H1 (cell line): Measurements from ENCODE around the gene OPCML. TPM values are rescaled to one million over a fixed set of nuclear protein-coding genes. Genes with fewer than 3 reads are reported as not detected.

Experiments
- CTCF ChIA-PET: fragments of 300-600 bp; sonication (Branson Sonifier 250); formaldehyde crosslinking; loops from one replicate; lab custom pipeline; 2021; ENCODE audit not compliant: partially characterized antibody; lab: Charles Lee
- POLR2A ChIA-PET: fragments of 300-600 bp; sonication (Branson Sonifier 250); formaldehyde crosslinking; loops from one replicate; lab custom pipeline; 2021; ENCODE audit warnings: inconsistent platforms; ENCODE audit not compliant: partially characterized antibody; lab: Charles Lee
- DNase-seq, 2 experiments: peaks; one replicate each; pipeline versions ENCODE4 v3.0.0 to v3.0.0-alpha.2; 2010 to 2022; ENCODE audit warnings: low spot score in 2 of 2, low read depth in 1 of 2, mixed read lengths in 1 of 2
- FAIRE-seq: peaks from 2 replicates; lab custom pipeline; 2011; peaks lifted over from hg19 to GRCh38; lab: Jason Lieb, UNC
- H2AFZ ChIP-seq: 2 replicates; pipeline ENCODE4 v1.8.1; 2012; ENCODE audit warnings: low read length, inconsistent platforms
- H2AK5ac ChIP-seq: 2 replicates; pipeline ENCODE4 v1.6.1; 2013; ENCODE audit warnings: low read depth, low read length
- H2BK120ac ChIP-seq: replicated peaks from 2 replicates; pipeline ENCODE3; 2013; ENCODE audit warnings: low read depth, low read length, inconsistent platforms
- H2BK12ac ChIP-seq: 2 replicates; pipeline ENCODE4 v1.6.1; 2013; ENCODE audit warnings: low read depth, low read length
- H2BK15ac ChIP-seq: 2 replicates; pipeline ENCODE4 v1.6.1; 2013; ENCODE audit warnings: low read length
- H2BK20ac ChIP-seq: 2 replicates; pipeline ENCODE4 v1.6.1; 2013; ENCODE audit warnings: low read length
- H2BK5ac ChIP-seq: 2 replicates; pipeline ENCODE4 v1.6.1; 2013; ENCODE audit warnings: low read depth, low read length
- H3K14ac ChIP-seq: 2 replicates; pipeline ENCODE4 v1.6.1; 2013; ENCODE audit warnings: inconsistent platforms; ENCODE audit not compliant: insufficient read length
- H3K18ac ChIP-seq: 2 replicates; pipeline ENCODE4 v1.6.1; 2013; ENCODE audit warnings: low read length; ENCODE audit errors: extremely low read depth
- H3K23ac ChIP-seq: 2 replicates; pipeline ENCODE4 v1.6.1; 2013; ENCODE audit warnings: inconsistent platforms; ENCODE audit not compliant: insufficient read length
- H3K23me2 ChIP-seq: 2 replicates; pipeline ENCODE4 v1.6.1; 2013; ENCODE audit warnings: low read depth, low read length
- H3K27ac ChIP-seq: 2 replicates; pipeline ENCODE4 v1.6.1; 2011; ENCODE audit warnings: low read depth, low read length, inconsistent platforms
- H3K27me3 ChIP-seq, 4 experiments: replicated peaks in 1 of 4; 1 replicate in 1 of 4; 2 replicates in 3 of 4; pipeline versions ENCODE4 v1.6.1 to v1.8.1; 2011 to 2013; ENCODE audit warnings: low read length in 3 of 4, mild to moderate bottlenecking in 3 of 4, inconsistent platforms in 2 of 4, mixed read lengths in 2 of 4, moderate library complexity in 1 of 4; ENCODE audit not compliant: control insufficient read depth in 3 of 4, insufficient read depth in 3 of 4; ENCODE audit errors: extremely low read depth in 1 of 4
- H3K36me3 ChIP-seq, 4 experiments: 2 replicates each; pipeline versions ENCODE4 v1.6.1 to v1.8.1; 2011 to 2013; ENCODE audit warnings: mild to moderate bottlenecking in 4 of 4, low read length in 3 of 4, moderate library complexity in 2 of 4, control low read depth in 1 of 4, inconsistent platforms in 1 of 4; ENCODE audit not compliant: insufficient read depth in 4 of 4, control insufficient read depth in 2 of 4
- H3K4ac ChIP-seq: replicated peaks from 2 replicates; pipeline ENCODE3; 2013; ENCODE audit warnings: low read length, low read depth, mixed read lengths, inconsistent platforms; ENCODE audit not compliant: insufficient read length
- H3K4me1 ChIP-seq, 4 experiments: replicated peaks in 1 of 4; 1 replicate in 1 of 4; 2 replicates in 3 of 4; pipeline versions ENCODE4 v1.6.1 to v1.8.1; 2011 to 2013; ENCODE audit warnings: low read length in 3 of 4, inconsistent platforms in 2 of 4, mixed read lengths in 1 of 4; ENCODE audit not compliant: insufficient read depth in 4 of 4, control insufficient read depth in 3 of 4
- H3K4me2 ChIP-seq, 2 experiments: 2 replicates each; pipeline versions ENCODE4 v1.6.1 to v1.8.1; 2011 to 2013; ENCODE audit warnings: low read depth in 2 of 2, low read length in 2 of 2, control low read depth in 1 of 2, inconsistent platforms in 1 of 2, mild to moderate bottlenecking in 1 of 2; ENCODE audit not compliant: insufficient read depth in 1 of 2
- H3K4me3 ChIP-seq, 4 experiments: fragments of 200-600, 300-600 bp in 1 of 4; sonication (generic), shearing (Covaris generic), sonication (Bioruptor Twin) in 1 of 4; 2 replicates each; pipeline versions ENCODE4 v1.5.1 to v1.8.1; 2011 to 2016; ENCODE audit warnings: low read length in 4 of 4, low read depth in 3 of 4, control low read depth in 2 of 4, inconsistent platforms in 2 of 4, mild to moderate bottlenecking in 2 of 4, mixed read lengths in 1 of 4, moderate library complexity in 1 of 4; ENCODE audit not compliant: insufficient read depth in 2 of 4; ENCODE audit errors: extremely low read depth in 1 of 4
- H3K56ac ChIP-seq: replicated peaks from 2 replicates; pipeline ENCODE3; 2013; ENCODE audit warnings: low read depth, mild to moderate bottlenecking, mixed read lengths, low read length, inconsistent platforms; ENCODE audit not compliant: insufficient read length
- H3K79me1 ChIP-seq: 2 replicates; pipeline ENCODE4 v1.6.1; 2013; ENCODE audit warnings: low read depth, low read length, control low read depth
- H3K79me2 ChIP-seq, 2 experiments: 2 replicates each; pipeline versions ENCODE4 v1.6.1 to v1.8.1; 2012 to 2013; ENCODE audit warnings: low read length in 2 of 2, mild to moderate bottlenecking in 2 of 2, inconsistent platforms in 1 of 2; ENCODE audit not compliant: insufficient read depth in 2 of 2, control insufficient read depth in 1 of 2
- H3K9ac ChIP-seq, 4 experiments: replicated peaks in 1 of 4; 1 replicate in 1 of 4; 2 replicates in 3 of 4; pipeline versions ENCODE4 v1.6.1 to v1.8.1; 2011 to 2013; ENCODE audit warnings: low read depth in 3 of 4, low read length in 3 of 4, control low read depth in 2 of 4, mild to moderate bottlenecking in 2 of 4, moderate library complexity in 2 of 4, inconsistent platforms in 1 of 4; ENCODE audit errors: extremely low read depth in 1 of 4
- H3K9me3 ChIP-seq, 2 experiments: 2 replicates each; pipeline versions ENCODE4 v1.6.1 to v1.8.1; 2012 to 2013; ENCODE audit warnings: mild to moderate bottlenecking in 2 of 2, moderate library complexity in 2 of 2, control low read depth in 1 of 2, inconsistent platforms in 1 of 2, low read depth in 1 of 2, low read length in 1 of 2, mixed read lengths in 1 of 2; ENCODE audit not compliant: insufficient read depth in 2 of 2
- H4K20me1 ChIP-seq, 2 experiments: replicated peaks in 1 of 2; 2 replicates each; pipeline versions ENCODE3 to v1.8.1; 2011 to 2013; ENCODE audit warnings: inconsistent platforms in 2 of 2, low read length in 2 of 2, mild to moderate bottlenecking in 1 of 2; ENCODE audit not compliant: insufficient read depth in 2 of 2, control insufficient read depth in 1 of 2
- H4K5ac ChIP-seq: 2 replicates; pipeline ENCODE4 v1.6.1; 2013; ENCODE audit warnings: low read length, low read depth, mixed read lengths, inconsistent platforms; ENCODE audit not compliant: insufficient read length
- H4K8ac ChIP-seq: 2 replicates; pipeline ENCODE4 v1.8.0; 2013; ENCODE audit warnings: mild to moderate bottlenecking, moderate library complexity, low read length, inconsistent platforms; ENCODE audit not compliant: insufficient read depth; ENCODE audit errors: extremely low read depth
- H4K91ac ChIP-seq: replicated peaks from 2 replicates; pipeline ENCODE3; 2013; ENCODE audit warnings: low read length, mixed read lengths, inconsistent platforms; ENCODE audit not compliant: insufficient read length
- ASH2L ChIP-seq: fragments of 200-600, 300-600 bp; sonication (generic); IDR thresholded peaks from one replicate; pipeline ENCODE4 v1.7.1; 2017; ENCODE audit warnings: low read length
- BRCA1 ChIP-seq: IDR thresholded peaks from 2 replicates; pipeline ENCODE4 v1.6.1; 2012; ENCODE audit warnings: low read depth, low read length, improper control_type of control experiment
- CHD2 ChIP-seq: IDR thresholded peaks from 2 replicates; pipeline ENCODE4 v1.6.1; 2012; ENCODE audit warnings: low read length, improper control_type of control experiment
- EGR1 ChIP-seq: IDR thresholded peaks from 2 replicates; pipeline ENCODE4 v1.6.1; 2011; ENCODE audit warnings: low read depth, low read length, borderline replicate concordance
- FOSL1 ChIP-seq: IDR thresholded peaks from 2 replicates; pipeline ENCODE4 v1.6.1; 2011; ENCODE audit warnings: mild to moderate bottlenecking, low read depth, low read length, moderate library complexity; ENCODE audit not compliant: insufficient read depth
- GABPA ChIP-seq: IDR thresholded peaks from 2 replicates; pipeline ENCODE4 v1.6.1; 2011; ENCODE audit warnings: mild to moderate bottlenecking, low read length, moderate library complexity, borderline replicate concordance; ENCODE audit not compliant: insufficient read depth
- HDAC2 ChIP-seq, 2 experiments: fragments of 300-600 bp in 1 of 2; sonication (generic) in 1 of 2; IDR thresholded peaks; 2 replicates each; pipeline ENCODE4 v1.6.1; 2011 to 2012; ENCODE audit warnings: low read depth in 2 of 2, low read length in 2 of 2, mild to moderate bottlenecking in 2 of 2, moderate library complexity in 2 of 2, borderline replicate concordance in 1 of 2, inconsistent platforms in 1 of 2
- KDM1A ChIP-seq: fragments of 200-600, 300-600 bp; sonication (generic); IDR thresholded peaks from 2 replicates; pipeline ENCODE4 v1.7.1; 2016; ENCODE audit warnings: mild to moderate bottlenecking, low read length, borderline replicate concordance
- KDM4A ChIP-seq: IDR thresholded peaks from one replicate; pipeline ENCODE4 v1.7.1; 2012; ENCODE audit warnings: low read depth, mild to moderate bottlenecking, moderate library complexity, low read length, inconsistent platforms; ENCODE audit not compliant: severe bottlenecking
- POLR2A ChIP-seq, 2 experiments: IDR thresholded peaks; 1 replicate in 1 of 2; 2 replicates in 1 of 2; pipeline ENCODE4 v1.6.1; 2011; ENCODE audit warnings: low read depth in 2 of 2, low read length in 2 of 2, mild to moderate bottlenecking in 2 of 2; ENCODE audit errors: control extremely low read depth in 1 of 2
- TBP ChIP-seq: IDR thresholded peaks from 2 replicates; pipeline ENCODE4 v1.6.1; 2011; ENCODE audit warnings: low read depth, low read length, improper control_type of control experiment
- TEAD4 ChIP-seq: IDR thresholded peaks from 2 replicates; pipeline ENCODE4 v1.6.1; 2012; ENCODE audit warnings: low read depth, low read length, inconsistent platforms, mixed read lengths
- ZNF274 ChIP-seq: IDR thresholded peaks from 2 replicates; pipeline ENCODE4 v1.7.0; 2012; ENCODE audit warnings: low read length, borderline replicate concordance; ENCODE audit errors: extremely low read depth
- WGBS, 2 experiments: shearing (Covaris generic) in 1 of 2; methylation state at CpG; one replicate each; pipeline versions ENCODE4 v1.1.6 to v1.1.7; 2013 to 2015; ENCODE audit warnings: low lambda C conversion rate in 2 of 2, mixed read lengths in 2 of 2, inconsistent platforms in 1 of 2, low coverage in 1 of 2, missing lambda C conversion rate in 1 of 2; ENCODE audit not compliant: insufficient replicate concordance in 2 of 2, insufficient coverage in 1 of 2, insufficient read length in 1 of 2; ENCODE audit errors: extremely low coverage in 1 of 2, missing lambda C conversion rate in 1 of 2; 5-methylcytosine and 5-hydroxymethylcytosine counted together
- polyA plus RNA-seq, 7 experiments: library from polyadenylated mRNA; depleted of rRNA in 3 of 7; stranded (reverse) in 5 of 7; unstranded in 2 of 7; fragments of >200 nt in 5 of 7; fragments of 200-250 nt in 2 of 7; gene quantifications; 1 replicate in 5 of 7; 2 replicates in 1 of 7; 4 replicates in 1 of 7; pipeline versions ENCODE4 v1.2.1 to v1.2.3, GENCODE V29; 2011 to 2013; ENCODE audit warnings: missing spikeins in 2 of 7, mixed read lengths in 2 of 7
- total RNA-seq: library from RNA; stranded (reverse); fragmentation: NEBNext Ultra II Directional; extraction: Animal tissue kit (Norgen Biotek cat#: 25700); gene quantifications from 2 replicates; pipeline ENCODE4 v1.2.1, GENCODE V29; 2021
- TF ChIP-seq, protein P1 (sequence below): IDR thresholded peaks from 2 replicates; pipeline ENCODE4 v1.6.1; 2011; ENCODE audit warnings: low read length, improper control_type of control experiment

Gene OPCML
- total and polyA plus RNA-seq, 2 of the 8 experiments (the other 6 are each of a cell fraction or from before 2014, with no cell fraction given): 2.3 to 3.1 TPM

DNA sequence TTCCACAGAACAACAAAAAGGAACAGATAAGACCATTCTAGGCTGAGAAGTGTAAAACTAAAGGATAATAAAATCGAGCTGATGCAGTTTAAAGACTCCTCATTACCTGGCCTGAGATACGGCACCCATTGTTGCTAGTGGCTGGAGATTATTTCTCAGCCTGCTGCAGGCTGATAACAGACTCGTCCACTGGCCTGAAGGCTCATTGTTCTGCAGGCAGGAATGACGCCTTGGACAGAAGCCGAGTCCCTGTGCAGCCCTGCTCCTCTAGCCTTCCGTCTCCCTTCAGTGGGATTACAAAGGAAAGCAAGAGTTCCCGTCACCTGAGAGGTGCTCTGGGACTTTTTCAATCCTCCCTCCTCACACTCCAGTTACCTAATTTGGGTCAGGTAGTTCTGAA lies 1065.3 kb downstream of the OPCML start:
- Histone ChIP-seq H3K4ac (no peak overlapping the region), H3K36me3 (no peaks in the 10 kb centered on the region), H3K18ac (no peak overlapping the region; the same call in 1 of the 2 replicates), H2BK15ac (no peak overlapping the region), H2BK20ac (no peak overlapping the region), H3K56ac (no peak overlapping the region), H3K27me3 (no peaks in the 10 kb centered on the region), H2BK12ac (no peak overlapping the region), H3K27ac (no peak overlapping the region), H3K4me1 (no peaks in the 10 kb centered on the region), H2BK120ac (no peak overlapping the region), H2AK5ac (no peak overlapping the region), H3K4me3 (no peak overlapping the region), H4K91ac (no peak overlapping the region), H2BK5ac (no peak overlapping the region), H3K79me1 (no peaks in the 10 kb centered on the region), H3K23me2 (peaks cover 7% of the 10 kb centered on the region; the same call in 1 of the 2 replicates), H3K14ac (no peak overlapping the region), H4K20me1 (peaks cover 0 to 2% of the 10 kb centered on the region in 2 experiments), H3K79me2 (no peaks in the 10 kb centered on the region), H3K9ac (no peak overlapping the region), H4K8ac (no peak overlapping the region), H3K4me2 (no peak overlapping the region), H3K9me3 (no peaks in the 10 kb centered on the region), H2AFZ (peak overlapping the region; percentile 80; the same call in 1 of the 2 replicates), H3K23ac (no peak overlapping the region), H4K5ac (no peak overlapping the region)
- whole genome bisulfite sequencing, 2 experiments: 90% methylated on average over 7 of the region's 7 CpGs; no CpG with 5 or more reads in 1 of the 2 experiments
- CTCF ChIA-PET: interaction anchor here (0.6 to 1.2 kb wide), 2 partner anchors 18 to 242 kb away, joined by 3 read pairs; no protein-coding TSS in a partner anchor
- no peak for DNase-seq
- FAIRE-seq: no peak
- POLR2A ChIA-PET: no interaction called here
- TF ChIP-seq KDM4A (no peak), KDM1A (no peak), EGR1 (no peak), FOSL1 (no peak), POLR2A (IDR thresholded peaks at IDR 0.05; ENCODE audit: control extremely low read depth in 1 of 2, low read depth in 2 of 2, low read length in 2 of 2) (no peak), GABPA (no peak), CHD2 (no peak), ZNF274 (no peak), TBP (no peak), ASH2L (no peak), TEAD4 (no peak), BRCA1 (no peak), HDAC2 (IDR thresholded peaks at IDR 0.05; ENCODE audit: borderline replicate concordance in 1 of 2, low read depth in 2 of 2, low read length in 2 of 2) (no peak)
- TF ChIP-seq, protein P1, sequence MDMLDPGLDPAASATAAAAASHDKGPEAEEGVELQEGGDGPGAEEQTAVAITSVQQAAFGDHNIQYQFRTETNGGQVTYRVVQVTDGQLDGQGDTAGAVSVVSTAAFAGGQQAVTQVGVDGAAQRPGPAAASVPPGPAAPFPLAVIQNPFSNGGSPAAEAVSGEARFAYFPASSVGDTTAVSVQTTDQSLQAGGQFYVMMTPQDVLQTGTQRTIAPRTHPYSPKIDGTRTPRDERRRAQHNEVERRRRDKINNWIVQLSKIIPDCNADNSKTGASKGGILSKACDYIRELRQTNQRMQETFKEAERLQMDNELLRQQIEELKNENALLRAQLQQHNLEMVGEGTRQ: no peak
